OCI-LY3 (cell line): ENCODE measurements around the gene DNPH1.

Source experiments
- H2AFZ ChIP-seq: fragments of 200-600, 300-600 bp; shearing (Covaris generic); 2 replicates; pipeline ENCODE4 v1.6.0; 2014; ENCODE audit warnings: antibody characterized with exemption, low read depth, low read length
- H3K27ac ChIP-seq: fragments of 200-600, 300-600 bp; sonication (generic); 2 replicates; pipeline ENCODE4 v1.5.1; 2014; ENCODE audit warnings: mild to moderate bottlenecking, low read length, moderate library complexity, mixed read lengths
- H3K27me3 ChIP-seq: fragments of 200-600, 300-600 bp; sonication (generic); 2 replicates; pipeline ENCODE4 v1.6.1; 2014; ENCODE audit warnings: low read depth, low read length, mixed read lengths
- H3K36me3 ChIP-seq: fragments of 200-600, 300-600 bp; sonication (generic); replicated peaks from 2 replicates; pipeline ENCODE3; 2014; ENCODE audit warnings: low read depth, low read length, mixed read lengths
- H3K4me1 ChIP-seq: fragments of 300-600, 200-600 bp; sonication (generic); 2 replicates; pipeline ENCODE4 v1.6.1; 2014; ENCODE audit warnings: low read length, mixed read lengths
- H3K4me2 ChIP-seq: fragments of 200-600, 300-600 bp; sonication (generic); 2 replicates; pipeline ENCODE4 v1.6.1; 2014; ENCODE audit warnings: low read length, mixed read lengths
- H3K4me3 ChIP-seq: fragments of 300-600, 200-600 bp; sonication (generic); 2 replicates; pipeline ENCODE4 v1.5.1; 2014; ENCODE audit warnings: antibody characterized with exemption, mild to moderate bottlenecking, low read length, moderate library complexity
- H3K79me2 ChIP-seq: fragments of 300-600, 200-600 bp; shearing (Covaris generic); 2 replicates; pipeline ENCODE4 v1.6.1; 2014; ENCODE audit warnings: mild to moderate bottlenecking, low read length, mixed read lengths
- H3K9ac ChIP-seq: fragments of 300-600, 200-600 bp; shearing (Covaris generic); 2 replicates; pipeline ENCODE4 v1.6.0; 2014; ENCODE audit warnings: mild to moderate bottlenecking, low read length, moderate library complexity
- H3K9me3 ChIP-seq: fragments of 200-600, 300-600 bp; shearing (Covaris generic); 2 replicates; pipeline ENCODE4 v1.6.1; 2014; ENCODE audit warnings: low read length, mixed read lengths; ENCODE audit not compliant: insufficient read depth
- H4K20me1 ChIP-seq: fragments of 200-600, 300-600 bp; sonication (generic); 2 replicates; pipeline ENCODE4 v1.6.1; 2016; ENCODE audit warnings: low read length, mixed read lengths; ENCODE audit not compliant: insufficient read depth
- EZH2phosphoT487 ChIP-seq: fragments of 200-600 bp; shearing (Covaris generic); IDR thresholded peaks from 2 replicates; pipeline ENCODE4 v1.6.1; 2018; ENCODE audit warnings: antibody characterized with exemption, mixed run types, low read depth
- TF ChIP-seq, protein P1 (sequence below): fragments of 200-600, 300-600 bp; sonication (generic); IDR thresholded peaks from 2 replicates; pipeline ENCODE4 v1.5.1; 2014; ENCODE audit warnings: antibody characterized with exemption, low read length, low read depth

DNPH1 gene

DNA sequence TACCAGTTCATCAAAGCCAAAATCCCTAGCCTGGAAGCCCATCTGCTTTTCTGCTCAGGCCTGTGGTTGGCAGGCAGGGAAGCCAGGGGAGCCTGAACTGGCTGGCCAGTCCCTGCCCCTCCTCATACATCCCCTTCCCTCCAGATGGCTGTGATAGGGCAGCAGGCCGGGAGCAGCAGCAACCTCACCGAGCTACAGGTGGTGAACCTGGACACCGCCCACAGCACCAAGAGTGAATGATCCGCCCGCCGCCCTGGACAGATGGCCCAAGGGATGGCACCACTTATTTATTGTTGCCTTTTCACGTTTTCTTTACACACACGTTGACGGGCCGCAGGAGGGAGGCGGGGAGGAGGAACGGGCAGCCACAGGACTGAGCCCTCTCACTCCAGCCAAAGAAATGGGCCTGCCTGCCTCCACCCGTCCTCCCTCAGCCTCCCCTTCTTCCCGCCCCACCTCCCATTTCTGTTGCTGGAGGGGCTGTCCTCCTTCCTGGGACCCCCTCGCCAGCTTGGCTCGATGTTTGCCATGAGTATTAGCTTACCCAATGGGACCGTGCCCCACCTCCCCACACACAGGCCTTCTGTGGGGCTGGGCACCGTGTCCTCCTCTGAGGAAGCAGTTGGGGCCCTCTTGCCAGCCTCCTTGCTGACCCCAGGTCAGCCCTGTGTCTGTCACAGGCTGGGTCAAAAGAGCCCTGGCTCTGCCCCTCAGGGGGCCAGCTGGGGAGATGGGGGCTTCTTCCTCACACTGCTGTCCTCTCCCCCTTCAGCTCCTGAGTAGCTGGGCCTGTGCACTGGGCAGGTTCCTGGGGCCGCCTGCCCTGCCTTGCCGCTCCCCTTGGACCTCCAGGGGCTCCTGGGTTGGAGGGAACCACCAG is 50.1 kb downstream of the DNPH1 start:
- Histone ChIP-seq H3K36me3 (peaks cover 44% of the 10 kb centered on the region), H3K4me3 (no peak overlapping the region), H2AFZ (no peak overlapping the region), H3K4me1 (peaks cover 24% of the 10 kb centered on the region), H4K20me1 (peaks cover 16% of the 10 kb centered on the region), H3K27me3 (no peaks in the 10 kb centered on the region), H3K79me2 (peaks cover 34% of the 10 kb centered on the region), H3K27ac (no peak overlapping the region), H3K4me2 (no peak overlapping the region), H3K9ac (no peak overlapping the region), H3K9me3 (no peaks in the 10 kb centered on the region)
- TF ChIP-seq, protein P1, sequence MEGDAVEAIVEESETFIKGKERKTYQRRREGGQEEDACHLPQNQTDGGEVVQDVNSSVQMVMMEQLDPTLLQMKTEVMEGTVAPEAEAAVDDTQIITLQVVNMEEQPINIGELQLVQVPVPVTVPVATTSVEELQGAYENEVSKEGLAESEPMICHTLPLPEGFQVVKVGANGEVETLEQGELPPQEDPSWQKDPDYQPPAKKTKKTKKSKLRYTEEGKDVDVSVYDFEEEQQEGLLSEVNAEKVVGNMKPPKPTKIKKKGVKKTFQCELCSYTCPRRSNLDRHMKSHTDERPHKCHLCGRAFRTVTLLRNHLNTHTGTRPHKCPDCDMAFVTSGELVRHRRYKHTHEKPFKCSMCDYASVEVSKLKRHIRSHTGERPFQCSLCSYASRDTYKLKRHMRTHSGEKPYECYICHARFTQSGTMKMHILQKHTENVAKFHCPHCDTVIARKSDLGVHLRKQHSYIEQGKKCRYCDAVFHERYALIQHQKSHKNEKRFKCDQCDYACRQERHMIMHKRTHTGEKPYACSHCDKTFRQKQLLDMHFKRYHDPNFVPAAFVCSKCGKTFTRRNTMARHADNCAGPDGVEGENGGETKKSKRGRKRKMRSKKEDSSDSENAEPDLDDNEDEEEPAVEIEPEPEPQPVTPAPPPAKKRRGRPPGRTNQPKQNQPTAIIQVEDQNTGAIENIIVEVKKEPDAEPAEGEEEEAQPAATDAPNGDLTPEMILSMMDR = no peak
- TF ChIP-seq EZH2phosphoT487 = no peak

DNA sequence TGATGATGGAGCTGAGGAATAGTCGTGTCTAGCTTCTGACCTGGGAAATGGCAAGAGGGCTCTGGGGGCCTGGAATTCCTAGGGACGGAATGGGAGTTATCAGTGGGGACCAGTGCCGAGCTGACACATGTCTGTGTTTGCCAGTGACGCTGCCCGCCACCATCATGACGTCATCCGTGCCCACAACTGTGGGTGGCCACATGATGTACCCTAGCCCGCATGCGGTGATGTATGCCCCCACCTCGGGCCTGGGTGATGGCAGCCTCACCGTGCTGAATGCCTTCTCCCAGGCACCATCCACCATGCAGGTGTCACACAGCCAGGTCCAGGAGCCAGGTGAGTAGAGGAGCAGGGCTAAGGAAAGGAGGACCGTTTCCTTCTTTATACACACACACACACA is 51.1 kb downstream of the DNPH1 start:
- H3K9me3 ChIP-seq = no peaks in the 10 kb centered on the region
- H3K4me3 ChIP-seq = no peak overlapping the region
- H2AFZ ChIP-seq = no peak overlapping the region
- H3K4me2 ChIP-seq = no peak overlapping the region
- no peak for TF ChIP-seq EZH2phosphoT487
- TF ChIP-seq, protein P1 = no peak
- H3K4me1 ChIP-seq = peaks cover 33% of the 10 kb centered on the region
- H3K27me3 ChIP-seq = no peaks in the 10 kb centered on the region
- no peak overlapping the region for H3K9ac ChIP-seq
- H3K36me3 ChIP-seq = peaks cover 49% of the 10 kb centered on the region
- no peak overlapping the region for H3K27ac ChIP-seq
- H3K79me2 ChIP-seq = peaks cover 40% of the 10 kb centered on the region
- peaks cover 26% of the 10 kb centered on the region for H4K20me1 ChIP-seq

DNA sequence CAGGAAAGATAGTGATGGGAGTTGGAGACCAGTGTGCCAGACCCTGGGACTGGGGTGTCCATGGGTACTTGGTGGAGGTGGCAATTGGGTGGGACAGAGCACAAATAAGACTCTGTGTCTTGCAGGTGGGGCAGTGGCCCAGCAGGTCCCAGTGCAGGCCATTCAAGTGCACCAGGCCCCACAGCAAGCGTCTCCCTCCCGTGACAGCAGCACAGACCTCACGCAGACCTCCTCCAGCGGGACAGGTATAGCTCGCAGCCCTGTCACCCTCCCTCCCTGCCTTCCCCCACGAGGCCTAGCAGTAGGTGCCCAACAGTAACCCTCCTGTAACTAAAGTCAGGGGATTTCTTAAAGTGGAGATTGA is 52.9 kb downstream of the DNPH1 start:
- H3K9me3 ChIP-seq = no peaks in the 10 kb centered on the region

More for the DNA sequence above, 52.9 kb downstream of the DNPH1 start:
- no peak overlapping the region for H3K4me3 ChIP-seq
- peaks cover 49% of the 10 kb centered on the region for H3K36me3 ChIP-seq
- no peak overlapping the region for H2AFZ ChIP-seq
- no peaks in the 10 kb centered on the region for H3K27me3 ChIP-seq
- TF ChIP-seq, protein P1 = no peak
- TF ChIP-seq EZH2phosphoT487 = no peak
- peaks cover 48% of the 10 kb centered on the region for H3K79me2 ChIP-seq
- H4K20me1 ChIP-seq = peaks cover 33% of the 10 kb centered on the region
- H3K4me2 ChIP-seq = no peak overlapping the region
- H3K9ac ChIP-seq = no peak overlapping the region
- peaks cover 29% of the 10 kb centered on the region for H3K4me1 ChIP-seq
- H3K27ac ChIP-seq = no peak overlapping the region
